ENCODE results near the gene PLA2G4E.

PLA2G4E gene

GRCh38 chr15:42012928-42013482 is 7.8 kb downstream of the PLA2G4E start:
- no peak overlapping the region for H3K9ac ChIP-seq (ENCODE audit: low read length)
- H2AFZ ChIP-seq (ENCODE audit: low read depth, low read length) = no peak overlapping the region
- 77% methylated on average over 10 of the region's 10 CpGs for WGBS
- no peak overlapping the region for H4K8ac ChIP-seq (ENCODE audit: low read length)
- H3K79me1 ChIP-seq (replicated peaks; ENCODE audit: low read length, poor library complexity, severe bottlenecking) = no peaks in the 10 kb centered on the region
- no peak overlapping the region for H2BK12ac ChIP-seq (ENCODE audit: low read length in 2 of 2)
- no peak overlapping the region for H3K4ac ChIP-seq (ENCODE audit: low read depth in 1 of 2, low read length in 2 of 2)
- H3K4me2 ChIP-seq (ENCODE audit: low read length, poor library complexity, severe bottlenecking) = no peak overlapping the region
- no peaks in the 10 kb centered on the region for H3K36me3 ChIP-seq (ENCODE audit: control insufficient read depth in 1 of 2, insufficient read depth in 2 of 2, low read depth in 1 of 2, low read length in 2 of 2)
- peak overlapping the region in 1 of 2 experiments; percentile 46 for H3K14ac ChIP-seq (ENCODE audit: low read length in 2 of 2)
- no peak overlapping the region for H2BK120ac ChIP-seq (ENCODE audit: low read depth, low read length)
- H3K27ac ChIP-seq (ENCODE audit: low read length, poor library complexity, severe bottlenecking) = no peak overlapping the region
- H3K18ac ChIP-seq (ENCODE audit: low read depth in 1 of 2, low read length in 2 of 2) = no peak overlapping the region
- H2BK5ac ChIP-seq (ENCODE audit: low read depth, low read length, poor library complexity, severe bottlenecking) = no peak overlapping the region
- H4K91ac ChIP-seq (ENCODE audit: low read length) = no peak overlapping the region
- no peaks in the 10 kb centered on the region for H3K4me1 ChIP-seq (ENCODE audit: control insufficient read depth, insufficient read depth, low read depth, low read length)
- no peak overlapping the region for H2BK15ac ChIP-seq (ENCODE audit: low read depth, poor library complexity, severe bottlenecking)
- peaks cover 62 to 74% of the 10 kb centered on the region in 2 experiments for H3K27me3 ChIP-seq (ENCODE audit: control insufficient read depth in 1 of 2, insufficient read depth in 1 of 2, low read length in 2 of 2)
- H3K9me3 ChIP-seq (ENCODE audit: control insufficient read depth, low read length) = peaks cover 6% of the 10 kb centered on the region
- no peak overlapping the region for H3K4me3 ChIP-seq (ENCODE audit: insufficient read depth in 1 of 2, low read depth in 1 of 2, low read length in 2 of 2)
- H3K23ac ChIP-seq (ENCODE audit: low read length in 2 of 2) = no peak overlapping the region
- no peak for DNase-seq
- H2AK5ac ChIP-seq (ENCODE audit: low read length, severe bottlenecking) = no peak overlapping the region

- Histone ChIP-seq H3K9me3 (ENCODE audit: control insufficient read depth, low read length) (peaks cover 13% of the 10 kb centered on the region), H3K4me1 (ENCODE audit: control insufficient read depth, insufficient read depth, low read depth, low read length) (no peaks in the 10 kb centered on the region), H3K18ac (ENCODE audit: low read depth in 1 of 2, low read length in 2 of 2) (no peak overlapping the region), H3K27ac (ENCODE audit: low read length, poor library complexity, severe bottlenecking) (no peak overlapping the region), H2AFZ (ENCODE audit: low read depth, low read length) (no peak overlapping the region), H2AK5ac (ENCODE audit: low read length, severe bottlenecking) (no peak overlapping the region), H3K79me1 (replicated peaks; ENCODE audit: low read length, poor library complexity, severe bottlenecking) (no peaks in the 10 kb centered on the region), H3K23ac (ENCODE audit: low read length in 2 of 2) (no peak overlapping the region), H3K27me3 (ENCODE audit: control insufficient read depth in 1 of 2, insufficient read depth in 1 of 2, low read length in 2 of 2) (peaks cover 63 to 74% of the 10 kb centered on the region in 2 experiments), H2BK12ac (ENCODE audit: low read length in 2 of 2) (no peak overlapping the region), H2BK15ac (ENCODE audit: low read depth, poor library complexity, severe bottlenecking) (no peak overlapping the region), H3K4ac (ENCODE audit: low read depth in 1 of 2, low read length in 2 of 2) (no peak overlapping the region), H3K14ac (ENCODE audit: low read length in 2 of 2) (no peak overlapping the region), H2BK120ac (ENCODE audit: low read depth, low read length) (no peak overlapping the region), H3K4me2 (ENCODE audit: low read length, poor library complexity, severe bottlenecking) (no peak overlapping the region), H3K4me3 (ENCODE audit: insufficient read depth in 1 of 2, low read depth in 1 of 2, low read length in 2 of 2) (no peak overlapping the region), H4K91ac (ENCODE audit: low read length) (no peak overlapping the region), H3K9ac (ENCODE audit: low read length) (no peak overlapping the region), H3K36me3 (ENCODE audit: control insufficient read depth in 1 of 2, insufficient read depth in 2 of 2, low read depth in 1 of 2, low read length in 2 of 2) (no peaks in the 10 kb centered on the region), H2BK5ac (ENCODE audit: low read depth, low read length, poor library complexity, severe bottlenecking) (no peak overlapping the region), H4K8ac (ENCODE audit: low read length) (no peak overlapping the region)
- DNase-seq = no peak
- WGBS = 49% methylated on average over 2 of the region's 2 CpGs
Observed at GRCh38 chr15:42012241-42012640, 8.6 kb downstream of the PLA2G4E start.

- H3K36me3 ChIP-seq (ENCODE audit: control insufficient read depth in 1 of 2, insufficient read depth in 2 of 2, low read depth in 1 of 2, low read length in 2 of 2) = no peaks in the 10 kb centered on the region
- no peak overlapping the region for H4K91ac ChIP-seq (ENCODE audit: low read length)
- H2BK5ac ChIP-seq (ENCODE audit: low read depth, low read length, poor library complexity, severe bottlenecking) = no peak overlapping the region
- no peak overlapping the region for H3K27ac ChIP-seq (ENCODE audit: low read length, poor library complexity, severe bottlenecking)
- no peaks in the 10 kb centered on the region for H3K79me1 ChIP-seq (replicated peaks; ENCODE audit: low read length, poor library complexity, severe bottlenecking)
- H3K27me3 ChIP-seq (ENCODE audit: control insufficient read depth in 1 of 2, insufficient read depth in 1 of 2, low read length in 2 of 2) = peaks cover 66 to 79% of the 10 kb centered on the region in 2 experiments
- no peak overlapping the region for H4K8ac ChIP-seq (ENCODE audit: low read length)
- no peak for DNase-seq
- H3K4me2 ChIP-seq (ENCODE audit: low read length, poor library complexity, severe bottlenecking) = no peak overlapping the region
- no peak overlapping the region for H3K4me3 ChIP-seq (ENCODE audit: insufficient read depth in 1 of 2, low read depth in 1 of 2, low read length in 2 of 2)
- H2BK120ac ChIP-seq (ENCODE audit: low read depth, low read length) = no peak overlapping the region
- H3K14ac ChIP-seq (ENCODE audit: low read length in 2 of 2) = no peak overlapping the region
- peaks cover 22% of the 10 kb centered on the region for H3K9me3 ChIP-seq (ENCODE audit: control insufficient read depth, low read length)
- H3K18ac ChIP-seq (ENCODE audit: low read depth in 1 of 2, low read length in 2 of 2) = no peak overlapping the region
- no peaks in the 10 kb centered on the region for H3K4me1 ChIP-seq (ENCODE audit: control insufficient read depth, insufficient read depth, low read depth, low read length)
- H2AFZ ChIP-seq (ENCODE audit: low read depth, low read length) = no peak overlapping the region
- no peak overlapping the region for H2BK15ac ChIP-seq (ENCODE audit: low read depth, poor library complexity, severe bottlenecking)
- 71% methylated on average over 7 of the region's 7 CpGs for WGBS
- H3K4ac ChIP-seq (ENCODE audit: low read depth in 1 of 2, low read length in 2 of 2) = no peak overlapping the region
- H3K9ac ChIP-seq (ENCODE audit: low read length) = no peak overlapping the region
- no peak overlapping the region for H3K23ac ChIP-seq (ENCODE audit: low read length in 2 of 2)
- no peak overlapping the region for H2BK12ac ChIP-seq (ENCODE audit: low read length in 2 of 2)
- no peak overlapping the region for H2AK5ac ChIP-seq (ENCODE audit: low read length, severe bottlenecking)
Observed at GRCh38 chr15:42011074-42011473, 9.8 kb downstream of the PLA2G4E start.

- Histone ChIP-seq H3K18ac (ENCODE audit: low read depth in 1 of 2, low read length in 2 of 2) (no peak overlapping the region), H3K14ac (ENCODE audit: low read length in 2 of 2) (no peak overlapping the region), H3K9ac (ENCODE audit: low read length) (no peak overlapping the region), H4K91ac (ENCODE audit: low read length) (no peak overlapping the region), H3K23ac (ENCODE audit: low read length in 2 of 2) (no peak overlapping the region), H3K4me1 (ENCODE audit: control insufficient read depth, insufficient read depth, low read depth, low read length) (no peaks in the 10 kb centered on the region), H2AFZ (ENCODE audit: low read depth, low read length) (no peak overlapping the region), H2AK5ac (ENCODE audit: low read length, severe bottlenecking) (no peak overlapping the region), H2BK120ac (ENCODE audit: low read depth, low read length) (no peak overlapping the region), H3K4me3 (ENCODE audit: insufficient read depth in 1 of 2, low read depth in 1 of 2, low read length in 2 of 2) (no peak overlapping the region), H4K8ac (ENCODE audit: low read length) (no peak overlapping the region), H2BK12ac (ENCODE audit: low read length in 2 of 2) (no peak overlapping the region), H3K36me3 (ENCODE audit: control insufficient read depth in 1 of 2, insufficient read depth in 2 of 2, low read depth in 1 of 2, low read length in 2 of 2) (no peaks in the 10 kb centered on the region), H2BK15ac (ENCODE audit: low read depth, poor library complexity, severe bottlenecking) (no peak overlapping the region), H3K79me1 (replicated peaks; ENCODE audit: low read length, poor library complexity, severe bottlenecking) (no peaks in the 10 kb centered on the region), H3K4me2 (ENCODE audit: low read length, poor library complexity, severe bottlenecking) (no peak overlapping the region), H3K9me3 (ENCODE audit: control insufficient read depth, low read length) (peaks cover 22% of the 10 kb centered on the region), H2BK5ac (ENCODE audit: low read depth, low read length, poor library complexity, severe bottlenecking) (no peak overlapping the region), H3K27ac (ENCODE audit: low read length, poor library complexity, severe bottlenecking) (no peak overlapping the region), H3K27me3 (ENCODE audit: control insufficient read depth in 1 of 2, insufficient read depth in 1 of 2, low read length in 2 of 2) (peaks cover 68 to 79% of the 10 kb centered on the region in 2 experiments), H3K4ac (ENCODE audit: low read depth in 1 of 2, low read length in 2 of 2) (no peak overlapping the region)
- 38% methylated on average over 1 of the region's 1 CpG for WGBS
- DNase-seq = peak; percentile 2
Observed at GRCh38 chr15:42010434-42010833, 10.4 kb downstream of the PLA2G4E start.

Data from mesenchymal stem cell (in vitro differentiated cells and primary cell).